Lower leg skin (tissue), 3 donors: Measurements from ENCODE around the gene STXBP2.

ENCODE experiments used
- POLR2A ChIP-seq, 2 donors: fragments of 450-650 bp; IDR thresholded peaks; one replicate each; pipeline ENCODE4 v1.6.1; 2016 to 2017; ENCODE audit warnings: antibody characterized with exemption in 2 of 2, mild to moderate bottlenecking in 1 of 2, moderate library complexity in 1 of 2
- TF ChIP-seq, protein P1 (sequence below), 3 donors: fragments of 450-650 bp; IDR thresholded peaks; one replicate each; pipeline ENCODE4 v1.5.1; 2016; ENCODE audit warnings: antibody characterized with exemption in 3 of 3, mild to moderate bottlenecking in 3 of 3, moderate library complexity in 2 of 3

DNA sequence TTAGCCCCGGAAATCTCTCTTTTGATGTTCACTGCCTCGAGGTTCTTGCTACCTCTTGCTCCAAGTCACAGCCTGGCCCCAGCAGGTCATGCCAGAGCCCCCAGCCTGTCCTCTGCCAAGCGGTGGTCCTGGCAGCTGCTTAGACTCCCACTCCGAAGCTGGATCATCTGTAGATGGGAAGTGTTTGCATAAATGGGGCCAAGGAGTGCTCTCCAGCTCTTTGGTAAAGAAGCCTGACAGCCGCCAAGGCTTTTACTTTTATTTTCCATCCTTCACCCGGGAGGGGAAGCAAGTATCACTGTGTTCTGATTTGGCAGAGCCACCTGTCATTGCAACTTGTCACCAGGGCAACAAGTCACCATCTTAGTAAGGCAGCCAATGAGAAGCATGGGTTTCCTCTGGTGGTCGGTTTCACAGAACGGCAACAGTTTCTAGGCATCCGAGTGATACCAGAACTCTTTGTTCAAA is 21.3 kb downstream of the STXBP2 start:
- no peak for TF ChIP-seq POLR2A (IDR thresholded peaks at IDR 0.05)
- TF ChIP-seq, protein P1, sequence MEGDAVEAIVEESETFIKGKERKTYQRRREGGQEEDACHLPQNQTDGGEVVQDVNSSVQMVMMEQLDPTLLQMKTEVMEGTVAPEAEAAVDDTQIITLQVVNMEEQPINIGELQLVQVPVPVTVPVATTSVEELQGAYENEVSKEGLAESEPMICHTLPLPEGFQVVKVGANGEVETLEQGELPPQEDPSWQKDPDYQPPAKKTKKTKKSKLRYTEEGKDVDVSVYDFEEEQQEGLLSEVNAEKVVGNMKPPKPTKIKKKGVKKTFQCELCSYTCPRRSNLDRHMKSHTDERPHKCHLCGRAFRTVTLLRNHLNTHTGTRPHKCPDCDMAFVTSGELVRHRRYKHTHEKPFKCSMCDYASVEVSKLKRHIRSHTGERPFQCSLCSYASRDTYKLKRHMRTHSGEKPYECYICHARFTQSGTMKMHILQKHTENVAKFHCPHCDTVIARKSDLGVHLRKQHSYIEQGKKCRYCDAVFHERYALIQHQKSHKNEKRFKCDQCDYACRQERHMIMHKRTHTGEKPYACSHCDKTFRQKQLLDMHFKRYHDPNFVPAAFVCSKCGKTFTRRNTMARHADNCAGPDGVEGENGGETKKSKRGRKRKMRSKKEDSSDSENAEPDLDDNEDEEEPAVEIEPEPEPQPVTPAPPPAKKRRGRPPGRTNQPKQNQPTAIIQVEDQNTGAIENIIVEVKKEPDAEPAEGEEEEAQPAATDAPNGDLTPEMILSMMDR (IDR thresholded peaks at IDR 0.05): no peak
